Measurements from ENCODE around the gene GPR158. TPM values are rescaled to one million over a fixed set of nuclear protein-coding genes. Genes with fewer than 3 reads are reported as not detected.

GPR158 gene
- total and polyA plus RNA-seq, 2 experiments from 2014 or later, result 0.02 to 0.47 TPM

DNA sequence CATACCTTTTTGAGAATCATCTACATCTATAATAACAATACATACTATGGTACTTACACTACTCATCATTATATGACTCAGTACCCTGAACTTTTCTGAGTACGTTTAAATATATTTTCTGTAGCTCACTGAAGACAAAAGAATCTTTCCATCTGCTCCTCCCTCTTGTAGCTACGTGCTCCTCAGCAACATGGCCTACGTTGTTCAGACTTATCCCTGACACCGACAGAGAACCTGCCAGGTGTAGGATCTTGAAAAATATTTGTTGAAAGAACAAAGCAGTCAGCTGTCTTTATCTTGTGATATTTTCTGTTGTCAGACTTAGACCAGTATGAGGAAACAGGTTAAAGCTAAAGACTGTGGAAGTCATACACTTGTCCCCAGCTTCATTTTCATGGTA lies 403.3 kb downstream of the GPR158 start:
- H3K9me2 ChIP-seq (replicated peaks; ENCODE audit: insufficient read depth), result no peaks in the 10 kb centered on the region
- no peak overlapping the region for H3K4me3 ChIP-seq
- no peak for DNase-seq (ENCODE audit: low spot score)
- H3K4me2 ChIP-seq, result no peak overlapping the region
- H3K27ac ChIP-seq, result no peak overlapping the region
- no peaks in the 10 kb centered on the region for H3K27me3 ChIP-seq
- H3K9me3 ChIP-seq (ENCODE audit: low read depth), result no peaks in the 10 kb centered on the region
- WGBS (ENCODE audit: low lambda C conversion rate, missing lambda C conversion rate), result 61% methylated on average over 4 of the region's 4 CpGs
- no peak overlapping the region for H2AFZ ChIP-seq
- no peaks in the 10 kb centered on the region for H3K79me2 ChIP-seq
- no peaks in the 10 kb centered on the region for H3K4me1 ChIP-seq (ENCODE audit: insufficient read depth)
- H3K36me3 ChIP-seq (replicated peaks; ENCODE audit: insufficient read depth, low read depth), result no peaks in the 10 kb centered on the region
- H4K20me1 ChIP-seq (ENCODE audit: insufficient read depth, poor library complexity, severe bottlenecking), result no peaks in the 10 kb centered on the region
- TF ChIP-seq EZH2 (IDR thresholded peaks at IDR 0.05; ENCODE audit: borderline replicate concordance) (no peak), EZH2phosphoT487 (IDR thresholded peaks at IDR 0.05; ENCODE audit: low read depth, severe bottlenecking, unreplicated experiment) (no peak)
- TF ChIP-seq, protein P1, sequence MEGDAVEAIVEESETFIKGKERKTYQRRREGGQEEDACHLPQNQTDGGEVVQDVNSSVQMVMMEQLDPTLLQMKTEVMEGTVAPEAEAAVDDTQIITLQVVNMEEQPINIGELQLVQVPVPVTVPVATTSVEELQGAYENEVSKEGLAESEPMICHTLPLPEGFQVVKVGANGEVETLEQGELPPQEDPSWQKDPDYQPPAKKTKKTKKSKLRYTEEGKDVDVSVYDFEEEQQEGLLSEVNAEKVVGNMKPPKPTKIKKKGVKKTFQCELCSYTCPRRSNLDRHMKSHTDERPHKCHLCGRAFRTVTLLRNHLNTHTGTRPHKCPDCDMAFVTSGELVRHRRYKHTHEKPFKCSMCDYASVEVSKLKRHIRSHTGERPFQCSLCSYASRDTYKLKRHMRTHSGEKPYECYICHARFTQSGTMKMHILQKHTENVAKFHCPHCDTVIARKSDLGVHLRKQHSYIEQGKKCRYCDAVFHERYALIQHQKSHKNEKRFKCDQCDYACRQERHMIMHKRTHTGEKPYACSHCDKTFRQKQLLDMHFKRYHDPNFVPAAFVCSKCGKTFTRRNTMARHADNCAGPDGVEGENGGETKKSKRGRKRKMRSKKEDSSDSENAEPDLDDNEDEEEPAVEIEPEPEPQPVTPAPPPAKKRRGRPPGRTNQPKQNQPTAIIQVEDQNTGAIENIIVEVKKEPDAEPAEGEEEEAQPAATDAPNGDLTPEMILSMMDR (IDR thresholded peaks at IDR 0.05; ENCODE audit: poor library complexity), result no peak

DNA sequence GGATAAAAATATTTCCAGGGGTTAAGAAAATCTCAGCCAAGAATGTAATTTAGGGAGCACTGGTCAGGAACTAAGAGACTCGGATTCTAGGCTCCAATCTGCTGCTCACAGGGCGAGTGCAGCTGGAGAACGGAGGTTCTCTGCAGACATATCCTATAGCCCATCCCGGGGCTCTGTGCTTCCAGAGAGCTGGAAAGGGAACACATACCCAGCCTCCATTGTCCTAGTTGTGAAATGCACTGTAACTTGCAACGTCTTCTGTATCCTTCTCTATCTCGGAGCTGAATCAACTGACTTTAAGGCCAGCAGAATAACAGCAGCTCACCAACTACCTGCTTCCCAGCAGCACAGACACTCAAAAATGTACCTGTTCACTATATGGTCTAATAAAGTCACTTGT lies 408.2 kb downstream of the GPR158 start:
- WGBS (ENCODE audit: low lambda C conversion rate, missing lambda C conversion rate), result 82% methylated on average over 6 of the region's 6 CpGs
- no peaks in the 10 kb centered on the region for H3K9me2 ChIP-seq (replicated peaks; ENCODE audit: insufficient read depth)
- H3K4me2 ChIP-seq, result no peak overlapping the region
- H3K36me3 ChIP-seq (replicated peaks; ENCODE audit: insufficient read depth, low read depth), result no peaks in the 10 kb centered on the region
- no peaks in the 10 kb centered on the region for H4K20me1 ChIP-seq (ENCODE audit: insufficient read depth, poor library complexity, severe bottlenecking)
- no peak overlapping the region for H2AFZ ChIP-seq
- no peak for TF ChIP-seq EZH2 (IDR thresholded peaks at IDR 0.05; ENCODE audit: borderline replicate concordance)
- TF ChIP-seq, protein P1 (IDR thresholded peaks at IDR 0.05; ENCODE audit: poor library complexity), result no peak
- TF ChIP-seq EZH2phosphoT487 (IDR thresholded peaks at IDR 0.05; ENCODE audit: low read depth, severe bottlenecking, unreplicated experiment), result no peak
- no peak for DNase-seq (ENCODE audit: low spot score)
- H3K79me2 ChIP-seq, result no peaks in the 10 kb centered on the region
- H3K4me3 ChIP-seq, result no peak overlapping the region
- H3K9me3 ChIP-seq (ENCODE audit: low read depth), result no peaks in the 10 kb centered on the region
- H3K27ac ChIP-seq, result no peak overlapping the region
- H3K4me1 ChIP-seq (ENCODE audit: insufficient read depth), result no peaks in the 10 kb centered on the region
- no peaks in the 10 kb centered on the region for H3K27me3 ChIP-seq

DNA sequence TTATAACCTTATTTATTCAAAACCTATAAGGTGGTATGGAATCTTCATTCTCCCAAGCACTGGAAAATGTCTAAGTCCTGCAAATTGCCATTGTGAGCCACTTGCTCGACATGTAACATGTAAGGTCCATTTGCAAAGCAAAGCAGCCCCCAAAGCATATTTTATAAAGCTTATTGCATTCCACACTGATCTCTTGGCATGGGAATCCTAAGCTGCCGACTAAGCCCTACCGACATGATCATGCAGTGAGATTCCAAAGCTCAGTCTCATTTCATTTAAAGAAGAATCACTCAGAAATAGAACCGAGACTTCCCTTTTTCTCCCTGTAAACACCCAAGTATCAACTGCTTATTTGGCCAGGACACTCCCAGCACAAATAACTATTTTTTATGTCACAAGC lies 425.9 kb downstream of the GPR158 start:
- Histone ChIP-seq H4K20me1 (ENCODE audit: insufficient read depth, poor library complexity, severe bottlenecking) (no peaks in the 10 kb centered on the region), H3K36me3 (replicated peaks; ENCODE audit: insufficient read depth, low read depth) (no peaks in the 10 kb centered on the region), H3K27ac (no peak overlapping the region), H3K4me1 (ENCODE audit: insufficient read depth) (no peaks in the 10 kb centered on the region), H3K9me2 (replicated peaks; ENCODE audit: insufficient read depth) (no peaks in the 10 kb centered on the region), H3K27me3 (no peaks in the 10 kb centered on the region), H2AFZ (no peak overlapping the region), H3K4me2 (no peak overlapping the region), H3K9me3 (ENCODE audit: low read depth) (no peaks in the 10 kb centered on the region), H3K4me3 (no peak overlapping the region), H3K79me2 (no peaks in the 10 kb centered on the region)
- 46% methylated on average over 4 of the region's 4 CpGs for WGBS (ENCODE audit: low lambda C conversion rate, missing lambda C conversion rate)
- TF ChIP-seq, protein P1 (IDR thresholded peaks at IDR 0.05; ENCODE audit: poor library complexity), result no peak
- TF ChIP-seq EZH2phosphoT487 (IDR thresholded peaks at IDR 0.05; ENCODE audit: low read depth, severe bottlenecking, unreplicated experiment), result no peak
- TF ChIP-seq EZH2 (IDR thresholded peaks at IDR 0.05; ENCODE audit: borderline replicate concordance), result no peak
- no peak for DNase-seq (ENCODE audit: low spot score)

DNA sequence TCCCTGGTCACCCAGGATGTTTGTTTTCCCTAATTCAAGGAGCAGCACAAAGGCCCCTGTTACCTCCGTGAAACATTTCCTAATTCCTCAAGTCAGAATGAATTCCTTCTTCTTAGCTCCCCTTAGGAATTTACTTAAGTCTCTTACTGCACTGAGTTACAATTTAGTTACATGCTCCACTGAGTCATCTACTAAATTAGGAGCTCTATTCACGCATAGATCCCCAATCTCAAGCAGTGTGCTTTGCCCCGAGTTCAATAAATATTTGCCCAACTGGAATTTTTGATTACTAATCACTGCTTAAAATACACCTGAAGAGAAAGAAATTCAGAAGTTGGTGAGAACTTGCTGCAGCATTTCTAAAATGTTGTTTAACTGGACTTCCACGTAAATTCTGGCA lies 429.8 kb downstream of the GPR158 start:
- Histone ChIP-seq H3K9me3 (ENCODE audit: low read depth) (no peaks in the 10 kb centered on the region), H3K4me3 (no peak overlapping the region), H3K9me2 (replicated peaks; ENCODE audit: insufficient read depth) (no peaks in the 10 kb centered on the region), H3K4me2 (no peak overlapping the region), H3K27ac (no peak overlapping the region), H3K4me1 (ENCODE audit: insufficient read depth) (no peaks in the 10 kb centered on the region), H3K36me3 (replicated peaks; ENCODE audit: insufficient read depth, low read depth) (no peaks in the 10 kb centered on the region), H4K20me1 (ENCODE audit: insufficient read depth, poor library complexity, severe bottlenecking) (no peaks in the 10 kb centered on the region), H3K79me2 (no peaks in the 10 kb centered on the region), H3K27me3 (no peaks in the 10 kb centered on the region), H2AFZ (no peak overlapping the region)
- WGBS (ENCODE audit: low lambda C conversion rate, missing lambda C conversion rate), result 39% methylated on average over 4 of the region's 4 CpGs
- TF ChIP-seq EZH2 (IDR thresholded peaks at IDR 0.05; ENCODE audit: borderline replicate concordance), result no peak
- no peak for TF ChIP-seq EZH2phosphoT487 (IDR thresholded peaks at IDR 0.05; ENCODE audit: low read depth, severe bottlenecking, unreplicated experiment)
- TF ChIP-seq, protein P1 (IDR thresholded peaks at IDR 0.05; ENCODE audit: poor library complexity), result no peak
- no peak for DNase-seq (ENCODE audit: low spot score)

All from hepatocyte (in vitro differentiated cells).